Loucy (cell line): ENCODE measurements around the gene TAF7L.

Source experiments
- H2AFZ ChIP-seq: fragments of 200-600 bp; sonication (generic); 2 replicates; pipeline ENCODE4 v1.6.0; 2016; ENCODE audit warnings: antibody characterized with exemption, mild to moderate bottlenecking, low read length, moderate library complexity
- H3F3A ChIP-seq: fragments of 200-600 bp; 2 replicates; pipeline ENCODE4 v1.6.0; 2016; ENCODE audit warnings: antibody characterized with exemption, low read depth, mild to moderate bottlenecking
- H3K27me3 ChIP-seq: fragments of 200-600 bp; sonication (generic); 2 replicates; pipeline ENCODE4 v1.6.1; 2014; ENCODE audit warnings: low read length, mild to moderate bottlenecking; ENCODE audit not compliant: insufficient read depth, poor library complexity, severe bottlenecking
- H3K36me3 ChIP-seq: fragments of 200-600 bp; sonication (generic); 2 replicates; pipeline ENCODE4 v1.6.1; 2016; ENCODE audit warnings: low read length; ENCODE audit not compliant: insufficient read depth
- H3K4me1 ChIP-seq: fragments of 200-600 bp; sonication (generic); 2 replicates; pipeline ENCODE4 v1.5.1; 2014; ENCODE audit warnings: low read length, mild to moderate bottlenecking; ENCODE audit not compliant: insufficient read depth, poor library complexity, severe bottlenecking
- H3K4me2 ChIP-seq: fragments of 200-600 bp; sonication (generic); 2 replicates; pipeline ENCODE4 v1.6.0; 2014; ENCODE audit warnings: antibody characterized with exemption, low read length, low read depth, mild to moderate bottlenecking; ENCODE audit not compliant: poor library complexity, severe bottlenecking
- H3K4me3 ChIP-seq: fragments of 200-600 bp; sonication (generic); 2 replicates; pipeline ENCODE4 v1.5.1; 2014; ENCODE audit warnings: low read length, mild to moderate bottlenecking, mixed read lengths; ENCODE audit not compliant: poor library complexity, severe bottlenecking
- H3K79me2 ChIP-seq: fragments of 200-600 bp; sonication (generic); 2 replicates; pipeline ENCODE4 v1.6.1; 2014; ENCODE audit warnings: low read length; ENCODE audit not compliant: insufficient read depth
- H3K9ac ChIP-seq: fragments of 200-600 bp; sonication (generic); 2 replicates; pipeline ENCODE4 v1.6.0; 2014; ENCODE audit warnings: mild to moderate bottlenecking, low read depth, low read length, moderate library complexity; ENCODE audit not compliant: poor library complexity, severe bottlenecking
- H3K9me2 ChIP-seq: fragments of 200-600 bp; sonication (generic); replicated peaks from 2 replicates; pipeline ENCODE4 v1.6.1; 2016; ENCODE audit warnings: low read depth, low read length, mixed read lengths
- H3K9me3 ChIP-seq: fragments of 200-600 bp; sonication (generic); 2 replicates; pipeline ENCODE4 v1.6.1; 2014; ENCODE audit warnings: mild to moderate bottlenecking, antibody characterized with exemption, low read length, low read depth; ENCODE audit not compliant: insufficient read depth
- H4K20me1 ChIP-seq: fragments of 200-600 bp; sonication (generic); 2 replicates; pipeline ENCODE4 v1.6.0; 2014; ENCODE audit warnings: antibody characterized with exemption, low read length, mild to moderate bottlenecking; ENCODE audit not compliant: insufficient read depth, poor library complexity, severe bottlenecking
- CTCF ChIP-seq: fragments of 200-600 bp; sonication (generic); conservative IDR thresholded peaks from 2 replicates; pipeline ENCODE4 v1.5.1; 2014; ENCODE audit warnings: mild to moderate bottlenecking, antibody characterized with exemption, low read length
- EZH2phosphoT487 ChIP-seq: fragments of 200-600 bp; IDR thresholded peaks from 2 replicates; pipeline ENCODE4 v1.6.1; 2018; ENCODE audit warnings: antibody characterized with exemption, mild to moderate bottlenecking, moderate library complexity, borderline replicate concordance

TAF7L gene

GRCh38 chrX:101274198-101274597 is 16.9 kb downstream of the TAF7L start:
- no peaks in the 10 kb centered on the region for H3K27me3 ChIP-seq
- H3F3A ChIP-seq = no peaks in the 10 kb centered on the region
- H2AFZ ChIP-seq = no peak overlapping the region
- no peaks in the 10 kb centered on the region for H3K4me1 ChIP-seq
- no peaks in the 10 kb centered on the region for H3K9me3 ChIP-seq
- no peak for TF ChIP-seq CTCF
- no peak for TF ChIP-seq EZH2phosphoT487
- H3K79me2 ChIP-seq = no peaks in the 10 kb centered on the region
- no peak overlapping the region for H3K4me3 ChIP-seq
- no peaks in the 10 kb centered on the region for H3K36me3 ChIP-seq
- no peak overlapping the region for H3K9ac ChIP-seq
- no peaks in the 10 kb centered on the region for H4K20me1 ChIP-seq
- no peak overlapping the region for H3K4me2 ChIP-seq
- no peaks in the 10 kb centered on the region for H3K9me2 ChIP-seq

GRCh38 chrX:101265869-101266428 is 25.2 kb downstream of the TAF7L start:
- H3K9me2 ChIP-seq = no peaks in the 10 kb centered on the region
- no peaks in the 10 kb centered on the region for H3K4me1 ChIP-seq
- H3K4me2 ChIP-seq = no peak overlapping the region
- H3K9ac ChIP-seq = no peak overlapping the region
- H3K79me2 ChIP-seq = no peaks in the 10 kb centered on the region
- no peaks in the 10 kb centered on the region for H4K20me1 ChIP-seq
- no peak overlapping the region for H3K4me3 ChIP-seq
- no peaks in the 10 kb centered on the region for H3K36me3 ChIP-seq
- H3F3A ChIP-seq = no peaks in the 10 kb centered on the region
- no peak overlapping the region for H2AFZ ChIP-seq
- no peaks in the 10 kb centered on the region for H3K27me3 ChIP-seq
- TF ChIP-seq EZH2phosphoT487 (no peak), CTCF (no peak)
- H3K9me3 ChIP-seq = no peaks in the 10 kb centered on the region

GRCh38 chrX:101263766-101264165 is 27.4 kb downstream of the TAF7L start:
- no peak overlapping the region for H2AFZ ChIP-seq
- H3F3A ChIP-seq = no peaks in the 10 kb centered on the region
- no peaks in the 10 kb centered on the region for H3K9me2 ChIP-seq
- H3K4me2 ChIP-seq = no peak overlapping the region
- no peaks in the 10 kb centered on the region for H3K79me2 ChIP-seq
- TF ChIP-seq EZH2phosphoT487 (no peak), CTCF (no peak)
- H4K20me1 ChIP-seq = no peaks in the 10 kb centered on the region
- H3K4me3 ChIP-seq = no peak overlapping the region
- no peaks in the 10 kb centered on the region for H3K36me3 ChIP-seq
- H3K27me3 ChIP-seq = no peaks in the 10 kb centered on the region
- no peaks in the 10 kb centered on the region for H3K9me3 ChIP-seq
- H3K4me1 ChIP-seq = no peaks in the 10 kb centered on the region
- H3K9ac ChIP-seq = no peak overlapping the region
